HG02973 (cell line): Measurements from ENCODE around the gene CCDC88A.
"Not testable (repeated sequence)": the region's sequence is repeated elsewhere in the genome, so short reads cannot be mapped to it uniquely, and the experiment has no call there.

Source experiments
- ATAC-seq: cut with Tn5 transposase; IDR thresholded peaks from one replicate; pipeline ENCODE4 v1.9.1; 2021; ENCODE audit warnings: moderate library complexity; ENCODE audit not compliant: unreplicated experiment

CCDC88A gene

DNA sequence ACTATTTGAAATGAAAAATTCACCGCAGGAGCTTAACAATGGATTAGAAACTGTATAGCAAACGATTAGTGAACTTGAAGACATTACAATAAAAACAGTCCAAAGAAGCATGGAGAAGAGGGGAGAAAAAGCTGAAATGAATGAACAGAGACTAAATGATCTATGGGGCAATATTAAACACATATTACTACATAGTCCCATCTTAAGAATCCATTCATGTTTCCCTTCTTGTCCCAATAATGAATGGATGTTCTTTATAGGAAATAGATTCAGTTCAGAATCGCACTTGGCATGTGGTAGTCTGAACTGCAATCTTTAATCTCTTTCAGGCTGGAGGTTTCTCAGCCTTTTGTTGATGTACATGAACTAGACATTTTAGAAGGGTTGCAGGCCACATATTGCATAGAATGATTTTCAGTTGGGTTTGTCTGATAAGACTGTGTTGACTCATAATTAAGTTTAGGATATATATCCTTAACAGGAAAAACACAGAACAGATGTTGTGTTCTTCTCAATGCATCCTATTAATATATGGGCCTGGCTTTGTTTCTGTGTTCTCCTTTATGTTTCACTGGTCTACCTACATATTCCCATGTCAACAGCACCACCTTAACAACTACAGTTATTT, 27.9 kb downstream of the CCDC88A start:
- ATAC-seq, result no peak

GRCh38 chr2:55391155-55391554, 28.5 kb downstream of the CCDC88A start:
- no peak for ATAC-seq

- not testable (repeated sequence) for ATAC-seq
These were observed 34.1 kb downstream of the CCDC88A start for GRCh38 chr2:55385516-55385915.

GRCh38 chr2:55384786-55385185, 34.9 kb downstream of the CCDC88A start:
- ATAC-seq, result no peak

DNA sequence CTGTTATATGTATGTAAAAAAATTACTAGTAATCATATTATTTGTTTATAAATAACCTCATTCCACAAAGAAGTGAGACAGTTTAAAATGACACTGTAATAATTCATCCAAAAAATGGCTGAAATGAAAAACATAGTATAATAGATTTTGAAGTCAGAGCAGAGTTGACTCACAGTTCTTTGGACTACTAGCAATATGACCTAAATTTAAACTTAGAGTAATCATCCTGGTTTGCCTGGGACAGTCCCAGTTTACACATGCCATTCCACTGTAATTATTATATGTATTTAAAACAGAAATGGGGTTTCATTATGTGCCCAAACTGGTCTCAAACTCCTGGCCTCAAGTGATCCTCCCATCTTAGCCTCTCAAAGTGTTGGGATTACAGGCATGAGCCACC, 48.3 kb downstream of the CCDC88A start:
- no peak for ATAC-seq

- ATAC-seq, result no peak
These were observed 49.4 kb downstream of the CCDC88A start for GRCh38 chr2:55370208-55370607.

- no peak for ATAC-seq
These were observed 54.4 kb downstream of the CCDC88A start for GRCh38 chr2:55365303-55365702.

DNA sequence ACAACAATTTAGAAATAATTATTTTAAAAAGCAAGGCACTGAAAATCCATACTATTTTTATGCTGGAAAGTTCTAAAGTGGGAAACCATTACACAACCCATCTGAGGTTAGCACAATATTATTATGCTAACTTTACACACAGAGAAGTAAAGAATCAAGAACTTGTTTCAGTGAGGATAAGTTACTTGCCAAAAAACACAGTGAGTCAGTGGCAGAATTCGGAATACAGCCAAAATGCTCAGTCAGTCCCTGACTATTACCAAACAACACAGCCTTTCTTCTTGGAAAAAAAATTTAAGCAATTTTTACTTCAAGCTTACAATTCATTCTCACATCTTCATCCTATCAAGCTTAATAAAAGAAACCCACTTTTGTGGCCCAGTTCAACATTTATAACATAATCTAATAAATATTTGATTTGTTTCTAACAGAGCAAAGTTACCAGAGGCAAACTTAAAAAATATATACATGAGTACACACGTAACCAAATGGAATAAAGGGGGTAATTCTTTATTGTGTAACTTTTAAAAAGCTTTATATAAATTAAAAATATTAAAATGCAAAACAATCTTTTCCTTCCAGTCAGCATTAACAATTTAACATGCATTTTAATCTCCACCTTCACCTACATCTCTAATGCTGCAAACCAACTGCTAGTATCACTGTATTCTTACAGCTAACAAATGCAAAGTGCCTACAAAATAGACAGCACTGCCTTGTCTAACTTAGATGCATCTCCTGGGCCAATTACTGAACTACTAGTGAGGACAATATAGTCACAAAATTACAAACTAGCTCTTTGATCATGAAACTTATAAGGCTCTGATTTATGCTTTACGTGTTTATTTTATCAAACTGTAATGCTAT, 55.2 kb downstream of the CCDC88A start:
- ATAC-seq, result no peak

GRCh38 chr2:55363636-55364035, 56.0 kb downstream of the CCDC88A start:
- ATAC-seq, result no peak

DNA sequence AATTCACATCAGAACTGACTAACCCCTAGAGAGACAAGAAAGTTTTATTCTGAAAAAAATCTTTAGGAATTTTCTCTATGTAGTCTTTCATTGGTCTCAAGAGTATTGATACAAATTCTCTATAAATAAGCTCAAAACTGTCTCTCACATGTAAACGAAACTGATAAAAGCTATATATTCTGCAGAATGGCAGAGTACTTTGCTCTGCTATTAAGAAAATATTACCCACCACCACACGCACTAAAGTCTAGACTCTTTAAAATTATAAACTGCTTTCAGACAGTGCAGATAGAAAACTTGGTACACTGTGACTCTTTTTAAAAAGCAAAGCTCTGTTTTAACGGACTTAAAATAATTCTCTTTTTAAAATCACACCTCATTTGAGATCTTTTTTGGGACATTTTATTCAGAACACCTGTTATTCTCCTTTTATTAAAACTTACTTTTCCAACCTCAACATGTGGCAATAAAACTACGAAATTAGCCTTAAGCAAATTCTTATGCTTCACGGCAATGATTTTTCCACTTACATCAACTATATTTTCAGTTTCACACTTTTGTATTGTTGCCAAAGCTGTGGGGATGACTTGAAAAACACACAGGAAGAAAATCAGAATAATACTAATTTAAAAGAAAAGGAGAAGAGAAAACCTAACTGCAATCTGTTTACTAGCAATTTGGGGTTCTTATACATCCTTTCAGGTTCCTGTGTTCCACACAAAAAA, 58.0 kb downstream of the CCDC88A start:
- peak; percentile 48 for ATAC-seq

DNA sequence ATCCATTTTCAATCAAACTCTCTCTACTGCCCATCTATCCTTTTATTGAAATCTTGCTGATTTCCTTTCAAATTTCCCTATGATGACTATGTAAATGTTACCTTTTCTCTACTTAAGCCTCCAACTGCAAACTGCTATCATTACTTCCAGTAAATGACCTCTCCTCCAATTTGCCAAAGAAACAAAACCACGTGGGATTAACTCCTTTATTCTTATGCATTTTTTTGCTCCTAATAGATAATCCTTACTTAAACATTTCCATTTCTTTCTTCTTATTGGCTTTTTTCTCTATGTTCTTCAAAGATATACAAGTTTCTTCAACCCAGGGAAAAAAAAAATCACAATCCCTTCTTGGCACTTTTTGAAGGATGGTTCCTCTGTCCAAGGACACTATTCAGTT, 61.2 kb downstream of the CCDC88A start:
- ATAC-seq, result no peak

GRCh38 chr2:55357927-55358326, 61.7 kb downstream of the CCDC88A start:
- ATAC-seq, result no peak

DNA sequence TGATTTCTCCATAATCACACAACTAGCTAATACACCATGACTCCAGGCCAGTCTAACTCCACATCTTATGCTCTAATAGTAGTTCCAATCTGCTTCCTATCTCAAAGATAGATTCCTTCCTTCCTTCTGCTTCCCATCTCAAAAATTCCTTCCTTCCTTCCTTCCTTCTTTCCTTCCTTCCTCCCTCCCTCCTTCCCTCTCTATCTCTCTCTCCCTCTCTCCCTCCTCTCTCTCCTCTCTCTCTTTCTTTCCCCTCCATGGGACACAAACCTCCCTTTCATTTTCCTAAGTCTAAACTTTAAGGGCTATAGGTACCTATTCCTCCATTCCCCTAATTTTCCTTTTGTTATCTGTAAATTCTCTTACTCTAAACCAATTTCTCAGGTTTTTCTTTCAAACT, 62.5 kb downstream of the CCDC88A start:
- ATAC-seq, result no peak

DNA sequence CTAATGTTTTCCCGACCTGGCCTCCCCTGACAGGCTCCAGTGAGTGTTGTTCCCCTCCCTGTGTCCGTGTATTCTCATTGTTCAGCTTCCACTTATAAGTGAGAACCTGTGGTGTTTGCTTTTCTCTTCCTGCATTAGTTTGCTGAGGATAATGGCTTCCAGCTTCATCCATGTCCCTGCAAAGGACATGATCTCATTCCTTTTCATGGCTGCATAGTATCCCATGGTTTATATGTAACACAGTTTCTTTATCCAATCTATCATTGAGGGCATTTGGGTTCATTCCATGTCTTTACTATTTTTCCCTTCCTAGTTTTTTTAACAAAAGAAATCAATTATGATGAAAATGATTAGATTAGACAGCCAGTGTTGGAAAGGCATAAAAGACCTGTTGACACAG, 63.5 kb downstream of the CCDC88A start:
- ATAC-seq, result not testable (repeated sequence)

- no peak for ATAC-seq
These were observed 64.2 kb downstream of the CCDC88A start for GRCh38 chr2:55355451-55355850.

DNA sequence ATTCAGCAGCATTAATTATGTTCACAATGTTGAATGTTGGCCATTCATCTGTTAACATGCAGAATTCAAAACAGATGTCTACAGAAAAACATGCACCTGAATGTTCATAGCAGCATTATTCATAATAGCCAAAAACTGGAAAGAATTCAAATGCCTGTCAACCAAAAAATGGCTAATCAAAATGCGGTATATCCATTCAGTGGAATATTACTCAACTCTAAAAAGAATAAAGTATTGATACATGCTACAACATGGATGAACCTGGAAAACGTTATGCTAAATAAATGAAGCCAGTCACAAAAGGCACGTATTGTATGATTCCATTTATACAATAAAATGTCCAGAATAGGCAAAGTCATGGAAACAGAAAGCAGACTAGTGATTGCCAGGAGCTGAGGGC, 68.0 kb downstream of the CCDC88A start:
- no peak for ATAC-seq

DNA sequence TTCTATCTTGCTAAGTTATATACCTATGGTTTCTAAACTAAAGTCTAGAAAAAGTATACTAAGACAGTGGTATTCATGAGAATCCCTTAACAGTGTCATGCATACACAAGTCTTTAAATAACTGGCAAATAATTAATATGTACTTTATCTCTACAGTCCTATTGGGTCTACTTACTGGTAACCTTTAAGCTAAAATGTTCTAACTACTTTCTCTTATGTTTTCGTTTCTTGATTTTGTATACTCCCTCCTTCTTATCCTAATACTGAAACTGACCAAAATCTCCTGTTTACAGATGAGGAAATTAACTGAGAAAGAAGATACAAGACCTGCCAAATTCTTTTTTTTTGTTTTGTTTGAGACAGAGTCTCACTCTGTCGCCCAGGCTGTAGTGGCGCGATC, 74.6 kb downstream of the CCDC88A start:
- no peak for ATAC-seq

- ATAC-seq, result no peak
These were observed 81.4 kb downstream of the CCDC88A start for GRCh38 chr2:55338268-55338667.

- ATAC-seq, result no peak
These were observed 84.9 kb downstream of the CCDC88A start for GRCh38 chr2:55334728-55335127.

DNA sequence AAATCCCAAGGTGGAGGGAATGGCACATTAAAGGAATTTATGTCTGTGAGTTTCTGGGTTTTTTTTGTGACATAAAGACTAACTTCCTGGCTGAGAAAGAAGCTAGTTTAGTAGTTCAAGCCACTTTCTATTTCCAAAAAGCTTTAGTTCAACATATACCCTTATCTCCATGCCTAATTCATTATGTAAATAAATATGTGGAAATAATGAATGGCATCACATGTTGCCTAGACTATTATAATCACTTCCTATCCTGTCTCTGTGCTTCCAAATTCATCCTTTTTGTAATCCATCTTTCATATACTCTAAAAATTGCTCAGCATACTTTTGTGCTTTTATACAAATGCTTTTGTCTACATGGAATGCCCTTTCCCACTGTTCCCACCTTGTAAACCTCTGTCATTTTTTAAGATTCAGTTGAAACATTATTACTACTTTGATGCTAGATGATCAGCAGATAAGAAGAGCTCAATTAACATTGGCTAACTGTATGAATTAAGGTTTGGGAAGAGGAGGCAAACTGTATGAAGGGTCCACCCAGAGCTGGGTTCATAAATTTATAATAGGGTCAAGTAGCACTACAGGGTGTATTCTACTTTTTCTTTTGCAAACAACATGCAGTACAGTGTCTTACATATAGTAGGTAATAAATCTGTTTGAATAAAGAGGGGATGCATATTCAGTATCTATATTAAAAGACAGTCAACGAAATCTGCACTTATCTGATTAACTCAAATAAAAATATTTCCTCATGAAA, 88.9 kb downstream of the CCDC88A start:
- ATAC-seq, result no peak
